GM19452 (cell line): Measurements from ENCODE around the gene BRD3.

Experiments
- ATAC-seq: cut with Tn5 transposase; IDR thresholded peaks from one replicate; pipeline ENCODE4 v1.9.1; 2021; ENCODE audit not compliant: unreplicated experiment

BRD3 gene

DNA sequence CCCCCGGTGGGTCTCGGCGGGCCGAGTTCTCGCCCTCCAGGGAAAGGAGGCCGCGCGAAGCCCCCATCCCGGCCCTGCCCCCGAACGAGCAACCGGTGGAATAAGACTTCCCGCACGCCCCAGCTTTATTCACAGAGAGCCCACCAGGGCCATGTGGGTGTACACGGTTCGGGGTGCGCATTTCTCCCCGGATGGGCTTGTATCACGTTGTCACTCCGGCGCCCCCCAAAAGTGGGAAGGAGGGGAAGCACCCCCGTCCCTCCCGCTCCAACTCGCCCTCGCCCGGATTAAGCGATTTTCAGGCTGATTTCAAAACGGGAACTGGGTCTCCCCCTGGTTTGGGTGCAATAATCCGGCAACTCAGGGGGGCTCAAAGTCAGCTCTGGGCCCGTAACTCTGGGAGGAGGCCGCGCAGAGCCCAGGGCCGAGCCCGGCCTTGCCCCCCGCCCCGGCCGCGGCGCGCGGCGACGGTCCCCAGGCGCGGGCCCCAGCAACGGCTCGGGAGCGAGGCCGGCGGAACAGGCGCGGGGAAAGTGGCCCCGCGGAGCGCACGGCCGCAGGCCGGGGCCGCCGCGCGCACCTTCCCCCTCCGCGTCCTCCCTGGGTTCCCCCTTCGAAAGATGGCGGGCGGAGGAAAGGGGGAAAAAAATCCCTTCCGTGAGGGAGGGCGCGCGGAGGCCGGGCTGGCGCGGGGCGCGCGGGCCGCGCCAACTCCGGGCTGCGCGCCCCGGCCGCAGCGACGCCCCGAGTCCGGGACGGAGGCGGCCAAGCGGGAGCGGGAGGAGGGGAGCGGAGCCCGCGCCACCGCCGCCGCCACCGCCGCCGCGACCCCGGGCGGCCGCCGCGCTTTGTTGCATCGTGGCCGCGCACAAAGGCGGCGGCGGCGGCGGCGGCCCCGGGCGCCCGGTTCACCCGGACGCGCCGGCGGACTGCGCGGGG lies 644 bp downstream of the BRD3 start:
- ATAC-seq = peak; percentile 5

DNA sequence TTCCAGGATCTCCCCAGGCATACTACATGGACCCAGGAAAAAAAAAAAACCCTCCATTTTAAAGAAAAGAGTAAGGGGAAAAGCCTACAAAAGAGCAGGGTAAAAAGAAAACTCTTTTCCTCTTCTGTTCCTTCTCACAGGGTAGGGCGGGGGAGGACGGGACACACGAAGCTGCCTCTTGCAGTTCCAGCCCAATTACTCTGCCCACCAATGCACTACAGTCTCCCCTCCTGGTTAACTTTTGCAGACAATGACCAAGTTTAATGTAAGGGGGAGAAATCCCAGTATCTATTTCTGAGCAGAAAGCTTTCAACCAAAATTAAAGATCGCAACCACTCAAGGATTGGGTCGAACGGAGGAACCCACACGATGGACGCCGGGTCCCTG lies 1.3 kb downstream of the BRD3 start:
- ATAC-seq = no peak

DNA sequence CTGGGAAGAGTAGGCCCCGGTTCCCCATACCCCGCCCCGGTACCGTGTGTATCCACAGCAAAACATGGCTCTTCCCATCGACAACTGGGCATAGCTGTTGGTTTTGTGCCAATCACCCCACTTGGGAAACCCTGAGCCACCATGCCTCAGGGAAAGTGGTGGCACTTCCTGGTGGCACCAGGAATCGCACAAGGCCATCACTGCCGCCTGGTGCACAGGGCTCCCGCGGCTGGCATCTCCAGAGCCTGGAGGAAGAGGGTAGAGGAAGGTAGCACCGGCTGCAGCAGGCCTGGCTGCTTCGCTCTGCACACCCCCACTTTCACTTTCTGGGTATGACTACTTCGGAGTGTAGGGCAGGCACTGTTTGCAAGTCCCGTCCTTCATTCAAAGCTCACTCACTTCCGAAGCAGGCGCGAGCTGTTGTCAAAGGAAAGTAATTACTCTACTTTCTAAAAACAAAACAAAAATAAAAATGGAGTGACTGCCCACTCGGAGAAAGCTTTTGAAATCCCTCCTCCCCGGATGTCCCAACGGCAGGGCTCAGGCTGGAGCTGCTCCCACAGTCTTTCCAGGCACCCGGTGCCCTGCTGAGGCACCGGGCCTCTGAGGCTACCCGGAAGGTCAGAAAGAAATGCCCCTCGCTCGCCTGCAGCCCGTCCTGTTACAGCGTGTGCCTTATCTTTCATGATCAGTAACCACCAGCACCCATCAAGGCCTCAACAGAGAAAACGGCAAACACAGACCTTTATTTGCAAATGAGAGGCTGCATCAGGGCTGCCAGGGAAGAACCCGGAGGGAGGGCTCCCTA lies 2.0 kb downstream of the BRD3 start:
- ATAC-seq = no peak

DNA sequence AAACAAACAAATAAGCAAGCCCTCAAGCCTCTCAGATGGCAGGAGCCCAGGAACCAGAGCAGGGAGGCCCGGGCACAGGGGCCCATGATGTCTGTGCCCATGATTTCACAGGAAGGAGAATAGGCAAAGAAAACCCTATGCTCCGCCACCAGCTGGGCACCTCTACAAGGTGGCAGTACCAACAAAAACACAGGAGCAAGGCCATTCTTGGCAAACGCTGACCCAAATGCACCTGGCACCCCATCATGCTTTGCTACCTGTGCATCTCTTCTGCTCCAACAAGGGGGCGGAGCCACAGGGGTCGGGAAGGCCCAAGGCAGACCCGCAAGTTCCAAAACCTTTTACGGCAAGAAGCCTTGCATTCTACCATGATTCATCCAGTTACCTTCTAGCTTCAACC lies 3.1 kb downstream of the BRD3 start:
- no peak for ATAC-seq

DNA sequence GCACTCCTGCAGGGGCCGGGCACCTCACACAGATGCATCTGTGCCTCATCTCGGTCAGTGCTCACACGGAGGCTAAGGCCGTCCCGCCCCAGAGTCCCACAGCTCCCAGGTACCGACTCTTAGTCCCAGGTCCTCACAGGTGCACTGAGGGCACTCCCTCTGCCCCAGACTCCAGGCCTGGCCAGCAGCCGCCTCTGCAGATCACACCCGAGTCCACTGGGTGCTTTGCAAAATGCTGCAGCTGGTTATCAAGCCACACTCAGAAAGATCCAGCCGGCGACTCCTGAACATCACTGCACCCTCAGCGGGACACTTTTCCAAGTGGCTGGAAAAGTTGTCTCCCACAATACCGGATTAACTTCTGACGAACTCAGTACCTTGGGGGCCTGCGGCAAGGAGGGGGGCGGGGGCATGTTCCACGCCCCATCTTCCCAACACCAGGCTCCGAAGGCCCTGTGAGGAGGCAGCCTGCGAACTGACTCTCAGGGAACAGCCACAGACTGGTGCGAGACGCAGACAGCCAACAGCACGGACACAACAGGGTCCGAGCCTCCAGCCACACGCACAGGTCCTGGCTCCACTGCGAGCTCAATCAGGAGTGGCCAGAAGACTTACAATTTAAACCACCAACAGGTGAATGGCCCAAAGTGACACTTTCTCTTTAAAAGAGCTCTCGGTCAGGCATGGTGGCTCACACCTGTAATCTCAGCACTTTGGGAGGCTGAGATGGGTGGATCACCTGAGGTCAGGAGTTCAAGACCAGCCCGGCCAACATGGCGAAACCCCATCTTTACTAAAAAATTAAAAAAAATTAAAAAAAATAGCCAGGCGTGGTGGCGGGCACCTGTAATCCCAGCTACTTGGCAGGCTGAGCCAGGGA lies 4.0 kb downstream of the BRD3 start:
- ATAC-seq = no peak

DNA sequence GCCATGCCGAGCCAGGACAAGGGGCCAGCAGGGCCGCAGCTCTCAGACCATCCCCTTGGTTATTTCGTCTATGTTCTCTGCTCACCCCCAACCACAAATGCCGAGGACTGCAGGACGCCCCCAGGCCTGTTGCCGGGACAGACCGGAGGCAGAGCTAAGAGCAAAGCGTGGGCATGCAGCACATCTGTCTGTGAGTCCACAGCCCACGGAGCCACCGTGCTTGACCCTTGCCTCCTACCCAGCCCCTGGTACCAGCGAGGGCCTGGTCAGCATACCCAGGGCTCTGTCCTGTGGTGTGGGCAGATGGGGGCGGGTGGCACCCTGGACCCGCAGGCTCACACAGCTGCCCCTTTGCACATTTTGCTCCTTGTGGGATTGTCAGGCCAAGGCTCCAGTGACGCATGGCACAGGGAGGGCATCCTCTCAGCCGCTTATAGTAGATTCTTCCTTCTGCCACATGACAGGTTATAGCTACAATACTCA lies 4.7 kb downstream of the BRD3 start:
- no peak for ATAC-seq

DNA sequence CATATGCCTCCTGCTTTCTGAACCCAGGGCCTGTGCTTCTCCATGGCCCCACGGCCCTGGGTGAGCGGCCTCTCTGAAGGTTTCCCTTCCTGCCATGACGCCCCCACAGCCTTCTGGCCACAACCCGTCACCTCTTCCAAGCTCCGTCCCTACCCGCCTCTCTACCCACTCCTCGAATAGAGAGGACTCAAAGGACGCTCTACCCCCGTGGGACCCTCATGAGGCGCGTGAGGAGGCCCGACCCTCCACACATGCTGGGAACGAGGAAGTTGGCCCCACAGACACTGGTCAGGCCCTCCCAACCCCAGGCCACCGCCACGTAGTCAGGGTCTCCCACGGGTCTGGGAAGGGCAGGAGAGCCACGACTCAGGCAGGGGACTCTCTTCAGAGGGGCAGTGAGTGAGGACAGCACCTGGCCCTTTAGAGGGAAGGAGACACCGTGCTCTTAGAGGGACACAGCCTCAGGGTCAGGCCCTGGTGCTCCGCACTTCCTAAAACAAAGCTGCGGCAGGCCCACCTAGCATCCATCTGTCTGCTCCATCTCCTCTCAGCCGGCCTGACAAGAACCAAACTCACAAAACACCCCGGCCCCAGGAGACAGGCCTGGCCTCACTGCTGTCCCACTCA lies 5.3 kb downstream of the BRD3 start:
- no peak for ATAC-seq

DNA sequence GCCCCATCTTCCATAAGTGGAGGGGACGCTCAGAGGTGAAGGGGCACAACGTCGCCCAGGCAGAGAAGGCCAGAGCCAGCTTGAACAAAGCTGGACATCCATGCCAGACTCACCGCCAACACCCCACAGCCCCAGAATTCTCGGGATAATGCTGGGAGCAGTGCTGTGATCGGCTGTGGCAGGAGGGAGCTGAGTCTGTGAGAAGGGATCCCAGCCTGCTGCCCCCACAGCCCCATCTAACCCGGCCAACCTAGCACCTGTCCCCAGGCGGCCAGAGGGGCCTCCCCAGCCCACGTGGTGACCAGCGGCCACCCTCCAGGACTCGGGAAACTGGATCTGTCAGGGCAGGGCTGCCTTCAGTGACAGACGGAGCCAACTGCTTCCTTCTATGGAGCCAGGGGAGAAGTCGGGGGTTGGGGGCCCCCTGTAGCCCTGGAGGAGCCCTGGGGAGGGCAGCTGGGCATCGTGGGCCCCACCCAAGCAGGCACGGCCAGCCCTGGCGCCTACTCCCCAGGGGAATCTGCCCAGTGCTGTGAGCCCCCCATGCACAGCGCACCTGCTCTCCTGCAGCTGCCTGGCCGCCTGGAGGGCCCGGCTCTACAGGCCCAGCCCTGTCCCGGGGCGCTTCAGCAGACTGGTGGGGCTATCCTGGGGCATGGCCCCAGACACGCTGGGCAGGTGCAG lies 6.0 kb downstream of the BRD3 start:
- ATAC-seq = no peak

DNA sequence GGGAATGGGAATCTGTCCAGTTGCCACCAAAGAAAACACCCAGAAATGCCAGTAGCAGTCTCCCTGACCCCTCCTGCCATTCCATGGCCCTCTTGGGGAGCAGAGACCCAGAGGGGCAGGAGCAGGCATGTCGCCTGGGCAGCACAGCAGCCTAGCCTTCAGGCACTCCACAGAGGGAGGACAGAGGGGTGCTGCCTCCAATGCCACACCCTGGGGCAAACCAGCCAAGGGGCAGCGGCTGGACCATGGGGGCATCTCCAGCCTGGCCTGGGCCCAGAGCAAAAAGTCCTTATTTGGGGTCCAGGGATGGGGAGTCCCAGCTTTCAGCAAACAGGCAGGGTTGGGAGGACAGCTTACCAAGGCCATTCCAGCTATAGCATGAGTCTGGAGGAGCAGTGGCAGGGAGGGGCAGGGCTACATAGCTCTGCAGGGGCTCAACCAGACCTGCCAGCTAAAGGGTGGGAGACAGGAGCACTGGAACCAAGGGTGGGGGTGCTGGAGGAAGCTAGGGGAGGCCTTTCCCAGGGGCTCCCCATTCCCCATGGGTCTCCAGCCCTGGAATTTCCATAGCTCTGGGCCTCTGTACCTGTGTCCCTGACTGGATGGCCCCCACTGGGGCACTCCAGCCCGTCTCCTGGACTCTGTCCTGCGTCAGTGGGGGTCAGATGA lies 6.7 kb downstream of the BRD3 start:
- no peak for ATAC-seq

DNA sequence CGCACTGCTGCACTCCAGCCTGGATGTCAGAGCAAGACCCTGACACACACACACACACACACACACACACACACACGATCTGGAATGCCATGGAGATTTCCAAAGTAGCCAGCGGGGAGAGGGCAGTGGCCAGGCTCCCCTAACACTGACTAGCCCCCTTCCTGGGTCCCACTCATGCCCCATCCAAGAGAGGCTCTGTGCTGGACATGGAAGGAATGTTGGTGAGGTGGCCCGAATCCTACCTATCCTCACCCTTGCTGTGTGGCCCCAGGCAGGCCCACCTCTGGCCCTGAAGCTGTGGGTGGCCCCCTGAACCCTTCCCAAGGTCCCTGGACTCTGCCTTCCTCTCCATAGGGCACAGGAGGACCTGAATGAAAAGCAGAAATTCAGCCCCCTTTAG lies 7.3 kb downstream of the BRD3 start:
- no peak for ATAC-seq

DNA sequence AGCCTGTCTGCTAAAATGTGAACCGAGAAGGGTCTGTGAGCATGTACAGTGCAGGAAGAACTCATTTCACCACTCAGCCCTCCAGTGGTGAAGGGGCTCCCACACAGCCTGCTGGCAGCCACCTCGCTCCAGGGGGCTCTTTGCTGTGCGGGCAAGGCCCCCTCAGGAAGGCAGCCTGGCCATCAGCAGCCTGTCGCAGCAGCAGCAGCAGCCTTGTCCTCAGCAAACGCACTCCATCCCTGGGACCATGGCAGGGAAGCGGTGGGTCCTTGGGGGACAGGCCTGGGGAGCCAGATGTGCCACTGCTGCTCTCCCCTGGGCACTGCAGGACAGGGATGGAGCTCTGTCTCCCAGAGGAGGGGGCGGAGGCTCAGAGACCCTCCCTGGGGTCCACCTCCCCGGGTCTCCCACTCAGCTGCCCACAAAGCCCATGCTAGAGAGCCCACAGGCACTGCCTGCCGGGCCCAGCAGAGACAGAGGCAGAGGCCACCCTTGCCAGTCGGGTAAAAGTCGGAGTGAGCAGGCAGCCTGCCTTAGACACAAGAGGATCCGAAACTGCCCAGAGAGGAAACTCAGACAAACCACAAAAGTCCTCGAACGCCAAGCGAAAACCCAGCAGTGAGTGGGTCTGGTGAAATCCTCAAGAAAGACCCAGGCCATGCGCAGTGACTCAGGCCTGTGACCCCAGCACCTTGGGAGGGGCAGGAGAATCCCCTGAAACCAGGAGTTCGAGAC lies 8.0 kb downstream of the BRD3 start:
- no peak for ATAC-seq

DNA sequence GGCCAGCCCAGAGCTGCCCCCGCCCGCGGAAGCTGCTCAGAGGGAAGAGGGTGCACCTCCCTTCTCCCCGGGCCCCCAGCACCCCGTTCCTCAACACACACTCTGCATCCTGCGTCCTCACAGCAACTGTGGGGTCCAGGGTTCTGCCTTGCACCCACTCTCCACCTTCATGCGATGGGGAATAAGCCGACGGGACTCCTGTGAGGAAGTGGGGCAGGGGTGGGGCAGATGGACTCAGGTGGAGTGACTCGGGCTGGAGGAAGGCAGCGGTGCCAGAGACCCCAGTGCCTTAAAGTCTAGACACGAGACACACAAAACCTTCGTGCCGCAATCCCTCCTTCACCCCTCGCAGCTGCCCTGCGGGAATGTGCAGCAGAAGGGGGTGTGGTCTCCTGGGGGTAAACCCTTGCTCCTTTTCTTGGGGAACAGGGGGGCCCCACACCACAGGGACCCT lies 8.6 kb downstream of the BRD3 start:
- ATAC-seq = no peak

DNA sequence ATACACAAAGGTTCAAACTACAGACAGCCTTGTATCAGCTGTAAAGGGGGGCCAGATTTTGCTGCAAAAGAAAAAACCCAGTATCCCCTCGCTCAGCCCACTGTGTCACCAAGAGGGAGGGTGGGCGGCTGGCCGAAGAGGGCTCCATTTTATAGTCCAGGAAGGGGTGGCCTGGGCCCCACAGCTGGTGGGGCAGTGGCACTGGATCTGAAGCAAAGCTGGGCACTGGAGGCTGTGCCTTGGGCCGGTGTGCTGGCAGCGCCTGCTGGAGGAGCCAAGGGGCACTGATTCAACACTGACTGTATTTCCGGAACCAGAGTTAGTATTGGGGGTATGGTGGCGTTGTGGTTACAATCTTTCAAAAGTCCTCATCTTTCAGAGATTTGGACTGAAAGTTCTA lies 9.1 kb downstream of the BRD3 start:
- no peak for ATAC-seq

DNA sequence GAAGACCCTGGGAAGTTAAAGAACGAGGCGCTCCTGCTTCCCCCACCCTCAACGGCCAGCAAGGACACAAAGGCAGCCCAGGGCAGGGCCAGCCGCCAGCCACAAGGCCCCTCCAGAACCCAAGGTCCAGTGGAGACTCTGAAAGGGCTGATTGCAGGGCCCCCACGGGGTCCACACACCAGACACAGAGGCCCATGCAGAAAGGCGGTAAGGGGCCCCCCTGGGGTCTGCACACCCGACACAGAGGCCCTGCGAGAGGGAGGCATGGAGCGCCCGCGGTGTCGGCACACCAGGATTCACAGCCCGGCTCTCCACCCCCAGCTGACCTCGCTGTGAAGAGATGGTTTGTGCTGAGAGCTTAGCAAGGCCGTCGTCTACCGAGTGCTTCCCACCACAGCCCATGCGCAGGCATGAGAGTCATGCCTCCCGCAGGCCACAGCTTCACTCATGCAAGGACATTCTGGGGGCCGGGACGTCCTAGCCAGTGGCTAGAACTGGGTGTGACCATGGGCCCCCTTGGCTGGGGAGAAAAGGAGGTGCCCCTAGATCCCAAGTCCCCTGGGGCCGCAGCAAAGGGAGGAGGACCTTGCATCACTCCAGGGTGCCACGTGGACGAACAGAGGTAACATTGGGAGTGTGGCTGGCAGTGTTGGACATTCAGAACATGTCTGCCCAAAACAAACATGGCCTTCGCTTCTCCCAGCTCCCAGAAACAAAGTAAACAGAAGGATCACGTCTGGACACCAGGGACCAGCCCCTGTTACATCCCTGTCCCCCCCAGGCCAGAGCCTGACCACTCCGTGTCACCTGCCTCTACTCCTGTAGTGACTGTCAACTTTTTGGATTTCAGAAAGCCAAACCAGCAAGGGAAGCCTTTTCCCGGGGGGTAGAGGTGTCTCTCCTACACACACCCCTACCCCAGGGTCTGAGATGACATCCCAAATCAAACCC lies 9.8 kb downstream of the BRD3 start:
- ATAC-seq = no peak

DNA sequence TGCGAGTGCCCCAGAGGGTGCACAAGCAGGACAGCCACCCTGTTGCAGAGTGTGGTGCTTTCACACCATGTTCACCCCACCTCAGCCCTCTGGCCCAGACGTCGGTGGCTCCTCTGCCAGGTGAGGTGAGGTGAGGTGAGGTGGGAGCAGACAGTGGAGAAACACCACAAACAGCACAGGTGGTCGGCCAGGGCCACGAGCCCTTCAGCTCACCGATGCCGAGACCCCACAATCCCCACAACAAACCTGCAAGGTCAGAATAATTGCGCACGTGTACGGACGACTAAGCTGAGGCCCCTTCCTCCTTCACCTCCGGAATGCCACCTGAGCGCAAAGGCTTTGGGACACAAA lies 10.5 kb downstream of the BRD3 start:
- ATAC-seq = no peak

DNA sequence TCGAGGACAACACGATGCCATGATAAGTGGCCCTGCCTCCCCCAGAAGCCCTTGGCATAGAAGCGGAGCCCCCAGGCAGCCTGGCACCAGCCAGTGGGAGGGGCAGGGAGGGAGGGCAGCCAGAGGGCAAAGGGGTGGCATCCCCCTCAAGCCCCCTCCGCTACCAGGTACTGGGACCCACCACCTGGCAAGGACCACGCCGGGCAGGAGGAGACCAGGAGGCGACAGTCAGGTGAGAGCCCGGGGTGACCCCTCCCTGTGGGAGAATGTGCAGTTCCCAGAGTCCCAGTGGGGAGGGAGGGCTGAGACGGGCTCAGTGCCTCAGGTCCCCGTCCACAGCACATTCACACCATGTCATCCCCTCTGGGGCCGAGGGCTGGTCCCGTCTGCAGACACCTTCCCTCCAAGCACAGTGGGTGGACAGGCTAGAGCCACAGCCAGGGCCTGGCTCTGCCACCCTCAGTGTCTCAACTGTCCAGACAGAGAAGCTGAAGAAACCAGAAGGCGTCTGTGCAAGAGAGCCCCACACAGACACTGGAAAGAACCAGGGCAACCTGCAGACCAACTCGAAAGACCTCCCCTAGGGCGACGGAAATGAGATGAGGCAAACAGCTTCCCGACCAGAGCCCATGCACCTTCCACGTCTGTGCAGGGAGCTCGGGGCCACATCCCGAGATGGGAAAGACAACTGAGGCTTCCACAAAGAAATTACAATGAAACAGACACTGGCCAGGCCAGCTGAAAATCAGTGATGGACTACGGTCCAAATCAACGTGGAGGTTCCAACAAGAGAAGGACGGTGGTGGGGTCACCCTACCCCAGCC lies 11.1 kb downstream of the BRD3 start:
- no peak for ATAC-seq

DNA sequence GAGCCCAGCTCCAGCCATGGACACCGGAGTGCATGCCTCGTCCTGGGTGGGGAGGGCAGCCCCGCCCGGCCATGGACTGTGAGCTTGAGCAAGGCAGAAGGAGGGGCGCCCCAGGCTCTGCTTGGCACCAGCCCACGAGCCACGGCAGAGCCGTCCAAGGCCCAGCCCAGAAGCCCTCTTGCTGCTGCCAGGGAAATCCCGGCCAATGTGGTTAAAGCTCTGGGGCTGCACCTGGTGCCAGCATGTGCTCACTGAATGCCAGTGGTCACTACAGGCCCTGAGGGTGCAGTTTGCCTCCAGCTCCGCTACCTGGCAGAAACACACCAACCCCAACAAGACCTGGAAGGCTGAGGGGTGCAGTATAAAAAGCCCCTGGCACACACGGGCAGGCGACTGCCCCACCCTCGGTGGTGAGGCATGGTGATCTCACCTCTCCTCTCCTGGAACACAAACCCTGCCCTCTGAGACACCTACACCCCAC lies 11.8 kb downstream of the BRD3 start:
- no peak for ATAC-seq
